Activated CD8-positive, alpha-beta T cell treated with anti-CD3 and anti-CD28 coated beads for 36 hours (primary cell): ENCODE data around the gene DHRS3. TPM values are rescaled to one million over a fixed set of nuclear protein-coding genes. Genes with fewer than 3 reads are reported as not detected.

Experiments used
- ATAC-seq: fragments of 200-7000 bp; cut with Tn5 transposase; one replicate; pipeline ENCODE4 v1.10.0; 2021; ENCODE audit warnings: mild to moderate bottlenecking, moderate library complexity
- CTCF ChIA-PET: fragments of 350-600 bp; sonication (Branson Sonifier 250); formaldehyde crosslinking; loops from one replicate; lab custom pipeline; 2021; ENCODE audit warnings: antibody characterized with exemption; lab: Charles Lee
- POLR2A ChIA-PET: fragments of 350-600 bp; sonication (Branson Sonifier 250); formaldehyde crosslinking; loops from one replicate; lab custom pipeline; 2021; ENCODE audit warnings: antibody characterized with exemption; lab: Charles Lee
- DNase-seq: peaks from one replicate; pipeline ENCODE4 v3.0.0-alpha.2; 2020
- H3K27ac Mint-ChIP-seq: one replicate; pipeline ENCODE4 v1.8.0; 2021; ENCODE audit warnings: mild to moderate bottlenecking, mixed read lengths
- H3K27me3 Mint-ChIP-seq: one replicate; pipeline ENCODE4 v1.8.0; 2021; ENCODE audit warnings: mixed read lengths
- H3K36me3 Mint-ChIP-seq: one replicate; pipeline ENCODE4 v1.8.0; 2021; ENCODE audit warnings: low read depth, mixed read lengths
- H3K4me1 Mint-ChIP-seq: one replicate; pipeline ENCODE4 v1.8.0; 2021; ENCODE audit warnings: low read depth, mixed read lengths
- H3K4me3 Mint-ChIP-seq: one replicate; pipeline ENCODE4 v1.8.0; 2021; ENCODE audit warnings: mild to moderate bottlenecking, moderate library complexity, mixed read lengths
- H3K9me3 Mint-ChIP-seq: one replicate; pipeline ENCODE4 v1.8.0; 2021; ENCODE audit warnings: mixed read lengths
- CTCF ChIP-seq: fragments of 200-600 bp; IDR thresholded peaks from one replicate; pipeline ENCODE4 v1.8.0; 2022; ENCODE audit warnings: antibody characterized with exemption, mild to moderate bottlenecking
- intact Hi-C: fragments of 100-400 bp; cut with micrococcal nuclease; formaldehyde crosslinking; loops from one replicate; pipeline ENCODE4 v1.10.0; 2022
- total RNA-seq, 2 experiments: library from RNA; stranded (reverse); gene quantifications; one replicate each; pipeline ENCODE4 v1.2.3, GENCODE V29; 2021

Gene DHRS3
- total RNA-seq, 2 experiments from 2014 or later: 129 to 135 TPM

- Mint-ChIP-seq H3K4me3 (no peak overlapping the region), H3K27ac (no peak overlapping the region), H3K27me3 (no peaks in the 10 kb centered on the region), H3K9me3 (peaks cover 8% of the 10 kb centered on the region), H3K36me3 (peaks cover 92% of the 10 kb centered on the region), H3K4me1 (peaks cover 67% of the 10 kb centered on the region)
- CTCF ChIA-PET: interaction anchor here (0.8 to 1.3 kb wide), 3 partner anchors 185 to 338 kb away, joined by 3 to 4 read pairs (median 4); no protein-coding TSS in a partner anchor
- ATAC-seq (no peak), DNase-seq (no peak)
- POLR2A ChIA-PET: interaction anchor here (1.1 to 2.1 kb wide), 2 partner anchors 177 to 203 kb away, joined by 4 to 5 read pairs; no protein-coding TSS in a partner anchor
- intact Hi-C loops: no loop called here
- no peak for TF ChIP-seq CTCF
Observed at GRCh38 chr1:12610941-12611340, 7.1 kb downstream of the DHRS3 start.

- no peak overlapping the region for H3K4me3 Mint-ChIP-seq
- ATAC-seq: no peak
- peaks cover 8% of the 10 kb centered on the region for H3K9me3 Mint-ChIP-seq
- ChIA-PET CTCF (interaction anchor here (0.7 kb wide), 1 partner anchor 49 kb away, joined by 4 read pairs; no protein-coding TSS in a partner anchor), POLR2A (interaction anchor here (2.1 kb wide), 1 partner anchor 176 kb away, joined by 5 read pairs; no protein-coding TSS in a partner anchor)
- DNase-seq: no peak
- H3K36me3 Mint-ChIP-seq: peaks cover 91% of the 10 kb centered on the region
- no peak overlapping the region for H3K27ac Mint-ChIP-seq
- TF ChIP-seq CTCF: no peak
- H3K27me3 Mint-ChIP-seq: no peaks in the 10 kb centered on the region
- intact Hi-C loops: no loop called here
- H3K4me1 Mint-ChIP-seq: peaks cover 65% of the 10 kb centered on the region
Observed at GRCh38 chr1:12610305-12610935, 7.6 kb downstream of the DHRS3 start.

GRCh38 chr1:12609469-12610003 is 8.5 kb downstream of the DHRS3 start:
- ATAC-seq (no peak), DNase-seq (no peak)
- H3K27ac Mint-ChIP-seq: peak overlapping the region; percentile 17
- H3K9me3 Mint-ChIP-seq: peaks cover 8% of the 10 kb centered on the region
- H3K27me3 Mint-ChIP-seq: no peaks in the 10 kb centered on the region
- POLR2A ChIA-PET: interaction anchor here (1.3 to 2.1 kb wide), 2 partner anchors 8 to 176 kb away, joined by 4 to 5 read pairs; partner anchors contain the start of gene DHRS3
- no peak for TF ChIP-seq CTCF
- H3K36me3 Mint-ChIP-seq: peaks cover 85% of the 10 kb centered on the region
- H3K4me3 Mint-ChIP-seq: no peak overlapping the region
- H3K4me1 Mint-ChIP-seq: peaks cover 64% of the 10 kb centered on the region
- CTCF ChIA-PET: no interaction called here
- intact Hi-C loops: no loop called here

GRCh38 chr1:12608311-12608957 is 9.6 kb downstream of the DHRS3 start:
- ChIA-PET CTCF (no interaction called here), POLR2A (interaction anchor here (1.3 kb wide), 1 partner anchor 9 kb away, joined by 4 read pairs; the partner anchor contains the start of gene DHRS3)
- peaks cover 66% of the 10 kb centered on the region for H3K4me1 Mint-ChIP-seq

More at GRCh38 chr1:12608311-12608957, 9.6 kb downstream of the DHRS3 start:
- Mint-ChIP-seq H3K4me3 (no peak overlapping the region), H3K27ac (no peak overlapping the region), H3K36me3 (peaks cover 84% of the 10 kb centered on the region), H3K9me3 (peaks cover 8% of the 10 kb centered on the region), H3K27me3 (no peaks in the 10 kb centered on the region)
- intact Hi-C loops: no loop called here
- no peak for TF ChIP-seq CTCF
- ATAC-seq (no peak), DNase-seq (no peak)
